GM19452 (cell line): Measurements from ENCODE around the gene HAPLN3.

Experiments used
- ATAC-seq: cut with Tn5 transposase; IDR thresholded peaks from one replicate; pipeline ENCODE4 v1.9.1; 2021; ENCODE audit not compliant: unreplicated experiment

Gene HAPLN3

DNA sequence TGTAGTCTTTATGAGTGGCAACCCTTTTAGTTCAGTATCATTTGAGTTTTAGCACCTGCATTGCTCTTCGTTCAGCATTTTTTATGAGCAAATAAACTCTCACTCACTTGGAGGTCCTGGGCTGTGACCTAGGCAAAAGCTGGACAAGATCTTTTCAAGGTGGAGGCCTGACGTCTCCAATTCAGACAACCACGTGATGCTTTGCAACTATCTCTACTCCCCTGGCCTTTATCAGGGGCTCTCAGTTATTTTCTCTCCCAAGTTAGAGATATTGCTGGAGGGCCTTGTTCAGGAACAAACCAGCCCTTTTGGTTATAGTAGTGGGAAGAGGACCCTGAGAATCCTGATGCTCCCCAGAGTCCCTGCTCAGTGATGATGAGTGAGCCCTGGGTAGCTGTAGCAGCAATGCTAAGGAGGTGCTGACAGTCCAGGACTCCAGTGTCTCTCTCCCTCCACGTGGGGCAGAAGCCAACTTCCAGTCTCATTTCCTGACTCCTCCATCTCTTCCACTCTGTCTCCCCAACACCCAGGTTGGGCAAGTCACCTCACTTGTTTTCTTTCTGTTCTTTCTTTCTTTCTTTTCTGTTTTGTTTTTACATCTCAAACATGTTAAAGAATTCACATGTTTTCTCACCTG lies 30.4 kb downstream of the HAPLN3 start:
- ATAC-seq, result no peak

DNA sequence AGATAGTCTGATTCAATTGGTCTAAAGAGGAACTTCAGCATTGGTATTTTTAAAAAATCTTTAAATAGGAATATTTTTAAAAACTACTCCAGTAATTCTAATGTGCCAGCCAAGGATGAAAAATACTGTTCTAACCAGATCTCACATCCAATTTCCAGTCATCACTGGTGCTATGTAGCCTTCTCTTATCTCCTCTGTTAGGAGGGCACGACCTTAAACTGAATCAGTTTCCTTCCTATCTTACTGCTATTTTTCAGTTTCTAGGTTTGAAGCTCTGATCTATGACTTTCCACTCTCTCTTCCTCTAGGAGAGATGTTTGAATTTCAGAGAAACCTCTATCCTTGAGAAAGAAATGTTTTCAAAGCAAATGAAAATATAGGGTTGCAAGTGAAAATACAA lies 31.9 kb downstream of the HAPLN3 start:
- no peak for ATAC-seq

DNA sequence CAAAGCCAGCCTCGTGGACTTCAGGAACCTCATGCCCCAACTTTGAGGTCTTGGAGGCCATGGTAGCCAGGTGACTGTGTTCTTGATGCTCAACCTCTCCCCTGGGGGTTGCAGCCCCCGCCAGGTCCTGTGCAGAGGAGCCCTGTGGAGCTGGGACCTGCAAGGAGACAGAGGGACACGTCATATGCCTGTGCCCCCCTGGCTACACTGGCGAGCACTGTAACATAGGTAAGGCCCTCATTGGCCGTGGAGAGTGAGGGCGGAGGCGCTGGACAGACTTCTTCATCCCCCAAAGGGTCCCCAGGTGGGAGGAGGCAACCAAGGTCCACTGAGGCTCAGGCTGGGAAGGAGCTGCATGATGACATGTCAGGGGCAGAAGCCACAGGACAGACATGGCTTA lies 35.1 kb downstream of the HAPLN3 start:
- no peak for ATAC-seq

DNA sequence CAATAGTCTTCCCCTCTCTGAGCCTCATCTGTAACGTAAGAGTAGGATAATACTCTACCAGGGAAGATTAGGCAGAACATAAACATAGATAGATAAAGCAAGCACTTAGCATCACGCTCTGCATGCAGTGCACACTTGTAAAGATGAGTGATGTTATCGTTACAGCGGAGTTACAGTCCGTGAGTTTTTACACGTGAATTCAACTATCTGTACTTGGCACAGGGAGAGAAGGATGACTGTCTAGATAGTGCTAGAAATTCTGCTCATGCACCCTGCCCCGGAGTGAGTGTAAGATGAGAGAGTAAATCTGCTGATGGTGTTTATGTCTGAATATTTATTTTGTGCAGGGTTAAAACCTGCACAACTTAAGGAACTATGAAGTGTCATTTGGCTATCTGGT lies 35.8 kb downstream of the HAPLN3 start:
- no peak for ATAC-seq

DNA sequence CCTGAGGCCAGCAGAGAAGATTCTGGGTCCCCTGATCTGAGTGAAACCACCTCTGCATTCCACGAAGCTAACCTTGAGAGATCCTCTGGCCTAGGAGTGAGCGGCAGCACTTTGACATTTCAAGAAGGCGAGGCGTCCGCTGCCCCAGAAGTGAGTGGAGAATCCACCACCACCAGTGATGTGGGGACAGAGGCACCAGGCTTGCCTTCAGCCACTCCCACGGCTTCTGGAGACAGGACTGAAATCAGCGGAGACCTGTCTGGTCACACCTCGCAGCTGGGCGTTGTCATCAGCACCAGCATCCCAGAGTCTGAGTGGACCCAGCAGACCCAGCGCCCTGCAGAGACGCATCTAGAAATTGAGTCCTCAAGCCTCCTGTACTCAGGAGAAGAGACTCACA lies 36.4 kb downstream of the HAPLN3 start:
- ATAC-seq, result no peak

DNA sequence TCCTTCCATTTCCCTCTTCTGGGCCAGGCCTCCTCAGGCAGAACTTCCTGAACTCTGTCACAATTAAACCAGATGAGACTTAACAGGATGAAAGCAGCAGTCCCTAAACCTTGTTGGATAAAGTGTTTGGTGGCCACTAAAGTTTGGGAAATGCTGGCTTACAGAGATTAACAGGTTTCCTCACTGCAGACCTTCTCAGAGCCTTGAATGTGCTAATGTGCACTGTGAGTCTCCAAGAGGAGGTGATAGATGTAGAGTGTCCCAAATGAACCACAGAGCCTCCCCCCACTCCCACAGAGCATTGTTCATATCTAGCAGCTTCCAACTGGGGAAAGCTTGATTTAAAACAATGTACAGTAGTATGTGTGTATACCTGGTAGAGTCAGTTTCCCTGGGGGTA lies 42.9 kb downstream of the HAPLN3 start:
- no peak for ATAC-seq

DNA sequence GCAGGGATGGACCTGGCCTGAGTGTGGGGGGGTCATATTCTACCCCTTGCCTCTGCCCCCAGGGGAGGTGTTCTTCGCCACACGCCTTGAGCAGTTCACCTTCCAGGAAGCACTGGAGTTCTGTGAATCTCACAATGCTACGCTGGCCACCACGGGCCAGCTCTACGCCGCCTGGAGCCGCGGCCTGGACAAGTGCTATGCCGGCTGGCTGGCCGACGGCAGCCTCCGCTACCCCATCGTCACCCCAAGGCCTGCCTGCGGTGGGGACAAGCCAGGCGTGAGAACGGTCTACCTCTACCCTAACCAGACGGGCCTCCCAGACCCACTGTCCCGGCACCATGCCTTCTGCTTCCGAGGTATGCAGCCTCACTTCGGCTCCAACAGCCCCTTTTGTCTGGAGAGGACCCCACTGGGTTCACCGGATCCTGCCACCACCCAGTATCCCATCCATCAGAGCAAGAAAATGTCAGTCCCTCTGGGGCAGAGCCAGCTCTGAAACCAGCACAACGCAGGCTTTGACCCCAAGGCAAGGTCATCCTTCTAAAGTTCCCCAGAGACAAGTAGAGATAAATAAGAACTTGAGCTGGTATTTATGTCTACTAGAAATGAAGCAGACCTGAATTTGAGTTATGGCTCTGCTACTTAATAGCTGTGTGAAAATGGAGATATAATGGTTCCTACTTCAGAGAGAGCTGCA lies 45.8 kb downstream of the HAPLN3 start:
- ATAC-seq, result no peak

DNA sequence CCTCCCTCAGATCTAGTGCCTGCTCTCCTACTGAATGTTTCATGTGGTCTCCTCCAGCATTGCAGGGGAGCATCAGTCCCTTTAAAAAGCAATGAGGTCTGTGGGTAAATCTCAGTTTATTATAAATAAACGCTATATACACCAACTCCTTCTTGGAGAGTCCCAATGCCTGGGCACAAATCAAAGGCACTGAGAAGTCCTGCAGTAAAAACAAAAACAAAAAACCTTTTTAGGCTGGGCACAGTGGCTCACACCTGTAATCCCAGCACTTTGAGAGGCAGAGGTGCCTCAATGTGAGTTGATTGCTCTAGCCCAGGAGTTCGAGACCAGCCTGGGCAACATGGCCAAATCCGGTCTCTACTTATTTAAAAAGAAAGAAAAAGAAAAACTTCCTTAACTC lies 47.1 kb downstream of the HAPLN3 start:
- ATAC-seq, result no peak

DNA sequence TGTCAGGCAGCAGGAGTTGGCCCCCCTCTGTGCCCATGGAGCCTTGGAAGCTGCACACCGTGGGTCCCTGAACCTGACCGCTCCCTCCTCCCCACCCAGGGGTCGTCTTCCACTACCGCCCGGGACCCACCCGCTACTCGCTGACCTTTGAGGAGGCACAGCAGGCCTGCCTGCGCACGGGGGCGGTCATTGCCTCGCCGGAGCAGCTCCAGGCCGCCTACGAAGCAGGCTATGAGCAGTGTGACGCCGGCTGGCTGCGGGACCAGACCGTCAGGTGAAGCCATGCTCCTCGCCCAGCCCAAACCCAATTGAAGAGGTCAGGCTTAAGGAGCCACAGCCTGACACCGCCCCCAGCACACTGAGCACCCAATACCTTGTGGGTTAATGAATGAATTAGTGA lies 48.2 kb downstream of the HAPLN3 start:
- no peak for ATAC-seq

DNA sequence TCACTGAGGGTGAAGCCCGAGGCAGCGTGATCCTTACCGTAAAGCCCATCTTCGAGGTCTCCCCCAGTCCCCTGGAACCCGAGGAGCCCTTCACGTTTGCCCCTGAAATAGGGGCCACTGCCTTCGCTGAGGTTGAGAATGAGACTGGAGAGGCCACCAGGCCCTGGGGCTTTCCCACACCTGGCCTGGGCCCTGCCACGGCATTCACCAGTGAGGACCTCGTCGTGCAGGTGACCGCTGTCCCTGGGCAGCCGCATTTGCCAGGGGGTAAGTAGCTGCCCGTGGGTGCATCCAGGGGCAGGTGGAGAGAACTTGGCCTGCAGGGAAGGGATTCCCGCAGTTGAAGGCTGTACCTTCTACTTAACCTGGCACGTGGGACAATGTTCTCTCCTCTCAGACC lies 49.7 kb downstream of the HAPLN3 start:
- ATAC-seq, result no peak

DNA sequence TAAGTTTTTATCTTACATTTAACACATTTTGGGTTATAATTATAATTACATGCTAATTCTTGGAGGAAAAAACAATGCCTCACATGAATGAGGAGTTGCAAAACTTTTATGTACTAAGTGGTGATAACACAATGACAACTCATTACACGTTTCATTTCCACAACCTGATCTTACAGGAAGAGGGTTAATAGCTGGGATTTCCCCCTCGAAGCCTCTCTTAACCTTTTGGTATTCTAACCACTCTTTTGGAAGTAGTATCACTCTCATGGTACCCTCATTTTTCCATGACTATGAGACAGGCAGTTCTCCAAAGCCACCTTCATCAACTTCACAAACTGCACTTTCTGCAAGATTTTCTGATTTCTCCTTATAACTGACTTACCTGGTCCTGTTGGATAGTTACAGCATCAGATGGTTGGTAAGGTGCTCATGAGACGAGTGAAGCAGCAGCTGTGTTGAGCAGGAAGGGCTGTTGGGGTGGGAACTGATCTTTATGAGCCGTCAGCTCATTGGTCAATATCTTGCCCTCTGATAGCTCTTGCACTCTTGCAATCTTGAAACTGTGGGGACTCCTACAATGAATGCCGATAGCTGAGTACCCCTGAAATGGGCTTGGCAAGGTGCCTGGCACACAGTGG lies 50.5 kb downstream of the HAPLN3 start:
- ATAC-seq, result no peak

DNA sequence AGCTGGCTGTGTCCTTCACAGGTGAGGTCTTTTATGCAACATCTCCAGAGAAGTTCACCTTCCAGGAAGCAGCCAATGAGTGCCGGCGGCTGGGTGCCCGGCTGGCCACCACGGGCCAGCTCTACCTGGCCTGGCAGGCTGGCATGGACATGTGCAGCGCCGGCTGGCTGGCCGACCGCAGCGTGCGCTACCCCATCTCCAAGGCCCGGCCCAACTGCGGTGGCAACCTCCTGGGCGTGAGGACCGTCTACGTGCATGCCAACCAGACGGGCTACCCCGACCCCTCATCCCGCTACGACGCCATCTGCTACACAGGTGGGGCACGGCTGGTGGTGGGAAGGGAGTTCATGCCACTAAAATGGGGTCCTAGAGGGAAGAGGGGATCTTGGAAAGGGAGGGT lies 52.0 kb downstream of the HAPLN3 start:
- no peak for ATAC-seq

DNA sequence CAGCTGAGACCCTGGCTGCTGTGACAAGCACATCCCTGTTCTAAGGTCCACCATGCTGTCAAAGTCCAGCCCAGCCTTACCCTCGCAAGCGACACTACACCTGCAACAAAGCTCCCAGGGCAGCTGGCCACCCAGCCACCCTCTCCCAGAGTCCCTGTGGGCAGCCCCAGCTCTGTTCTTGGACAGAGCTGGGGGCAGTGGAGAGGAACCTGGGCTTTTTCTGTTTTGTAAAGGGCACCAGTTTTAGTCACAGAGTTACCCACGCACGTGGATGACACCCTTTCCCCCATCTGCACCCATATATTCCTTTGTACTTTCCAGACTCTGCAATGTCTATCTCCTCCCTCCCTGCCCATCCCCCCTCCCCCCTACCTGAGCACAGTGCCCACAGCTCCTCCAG lies 53.2 kb downstream of the HAPLN3 start:
- ATAC-seq, result no peak

DNA sequence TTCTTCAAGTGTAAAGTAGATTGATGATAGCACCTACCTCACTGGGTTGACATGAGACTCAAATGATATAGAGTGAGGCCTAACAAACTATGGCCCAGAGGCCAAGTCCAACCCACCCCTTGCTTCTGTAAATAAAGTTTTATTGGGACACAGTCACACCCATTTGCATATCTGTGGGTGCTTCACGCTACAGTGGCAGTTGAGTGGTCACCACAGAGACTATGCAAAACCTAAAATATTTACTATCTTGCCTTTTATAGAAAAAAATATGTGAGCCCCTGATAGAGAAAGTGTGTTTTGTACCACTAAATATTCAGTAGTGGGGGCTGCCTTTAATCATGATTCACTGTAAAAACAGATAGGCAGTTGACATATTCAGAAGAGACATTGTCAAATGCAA lies 54.1 kb downstream of the HAPLN3 start:
- no peak for ATAC-seq

DNA sequence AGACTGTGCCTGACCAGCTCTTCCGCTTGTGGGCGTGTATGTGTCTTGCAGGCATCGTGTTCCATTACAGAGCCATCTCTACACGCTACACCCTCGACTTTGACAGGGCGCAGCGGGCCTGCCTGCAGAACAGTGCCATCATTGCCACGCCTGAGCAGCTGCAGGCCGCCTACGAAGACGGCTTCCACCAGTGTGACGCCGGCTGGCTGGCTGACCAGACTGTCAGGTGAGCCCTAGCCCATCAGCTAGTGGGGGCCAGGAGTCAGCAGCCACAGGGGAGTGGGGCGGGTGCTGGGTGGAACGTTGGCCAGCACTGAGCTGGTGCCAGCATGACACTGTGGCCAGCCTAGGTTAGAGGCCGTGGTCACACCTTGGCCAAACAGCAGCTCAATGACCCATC lies 55.4 kb downstream of the HAPLN3 start:
- no peak for ATAC-seq

DNA sequence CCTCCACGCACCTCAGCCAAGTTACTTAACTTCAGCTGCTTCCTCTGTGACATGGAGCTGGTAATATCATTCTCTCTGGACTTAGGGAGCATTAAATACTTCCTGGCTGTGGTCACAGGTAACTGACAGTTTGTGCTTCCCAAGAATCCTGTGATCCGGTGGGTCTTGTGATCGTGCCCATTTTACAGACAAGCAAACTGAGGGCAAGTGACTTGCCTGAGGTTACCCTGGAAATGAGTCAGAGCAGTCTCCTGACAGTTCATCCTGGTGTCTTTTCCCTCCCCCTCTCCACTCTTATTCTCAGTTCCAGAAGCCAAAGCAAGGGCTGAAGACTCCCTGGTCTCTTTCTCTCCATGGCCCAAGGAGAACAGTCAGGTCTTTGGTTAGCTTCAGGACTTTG lies 56.2 kb downstream of the HAPLN3 start:
- no peak for ATAC-seq

DNA sequence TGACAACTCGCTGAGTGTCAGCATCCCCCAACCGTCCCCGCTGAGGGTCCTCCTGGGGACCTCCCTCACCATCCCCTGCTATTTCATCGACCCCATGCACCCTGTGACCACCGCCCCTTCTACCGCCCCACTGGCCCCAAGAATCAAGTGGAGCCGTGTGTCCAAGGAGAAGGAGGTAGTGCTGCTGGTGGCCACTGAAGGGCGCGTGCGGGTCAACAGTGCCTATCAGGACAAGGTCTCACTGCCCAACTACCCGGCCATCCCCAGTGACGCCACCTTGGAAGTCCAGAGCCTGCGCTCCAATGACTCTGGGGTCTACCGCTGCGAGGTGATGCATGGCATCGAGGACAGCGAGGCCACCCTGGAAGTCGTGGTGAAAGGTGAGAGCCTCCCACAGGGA lies 56.7 kb downstream of the HAPLN3 start:
- ATAC-seq, result no peak

DNA sequence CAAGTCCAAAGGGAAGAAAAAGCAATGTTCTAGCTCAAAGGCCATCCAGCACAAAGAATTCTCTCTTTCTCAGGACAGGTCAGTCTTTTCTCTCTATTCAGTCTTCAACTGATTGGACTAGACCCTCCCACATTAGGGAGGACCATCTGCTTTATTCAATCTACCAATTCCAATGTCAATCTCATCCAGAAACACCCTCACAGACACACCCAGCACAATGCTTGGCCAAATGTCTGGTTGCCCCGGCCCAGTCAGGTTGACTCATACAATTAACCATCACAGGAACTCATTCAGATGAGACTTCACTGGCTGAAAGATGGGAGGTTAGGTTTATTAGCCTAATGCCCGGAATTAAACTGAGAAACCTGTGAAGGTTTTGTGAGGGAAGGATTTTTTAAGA lies 59.7 kb downstream of the HAPLN3 start:
- no peak for ATAC-seq

DNA sequence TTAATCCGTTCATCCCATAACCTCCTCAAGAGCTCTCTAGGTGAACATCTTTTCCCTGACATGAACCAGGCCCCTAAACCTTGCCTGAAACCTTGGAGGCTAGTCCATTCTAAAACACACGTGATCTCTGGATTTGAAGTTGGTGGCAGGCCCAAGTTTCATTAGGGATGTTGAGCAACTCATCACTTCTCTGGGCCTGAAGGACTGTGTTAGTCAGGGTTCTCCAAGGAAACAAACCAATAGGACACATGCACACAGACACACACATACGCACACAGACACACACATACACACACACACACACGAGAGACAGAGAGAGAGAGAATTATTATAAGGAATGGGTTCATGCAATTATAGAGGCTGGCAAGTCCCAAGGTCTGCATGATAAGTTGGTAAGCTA lies 60.2 kb downstream of the HAPLN3 start:
- no peak for ATAC-seq

DNA sequence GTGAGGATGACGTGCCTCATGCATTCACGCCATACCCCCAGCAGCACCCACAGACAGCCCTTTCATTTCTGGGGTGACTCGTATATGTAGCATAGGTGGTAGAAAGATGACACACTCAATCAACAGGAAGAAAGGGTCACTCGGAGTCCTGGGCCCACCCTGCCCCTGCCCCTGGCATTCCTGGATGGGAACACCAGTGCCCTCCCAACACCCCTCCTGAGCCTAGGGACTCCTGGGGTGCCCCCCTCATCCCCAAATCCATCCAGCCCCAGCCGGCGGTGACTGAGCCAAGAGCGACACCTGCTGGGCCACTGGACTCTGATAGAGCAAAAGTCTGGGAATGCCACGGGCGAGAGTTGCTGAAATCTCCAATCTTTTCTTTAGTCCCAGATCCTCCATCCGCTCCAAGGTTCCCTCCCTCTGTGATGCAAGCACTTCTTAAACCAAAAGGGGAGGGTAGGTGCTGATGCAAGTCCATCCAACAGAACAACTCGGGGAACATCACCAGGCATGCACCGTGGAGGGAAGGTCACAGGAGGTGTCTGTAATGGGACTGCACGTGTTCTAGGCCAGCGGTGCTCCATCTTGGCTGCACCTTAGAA lies 61.0 kb downstream of the HAPLN3 start:
- ATAC-seq, result no peak

DNA sequence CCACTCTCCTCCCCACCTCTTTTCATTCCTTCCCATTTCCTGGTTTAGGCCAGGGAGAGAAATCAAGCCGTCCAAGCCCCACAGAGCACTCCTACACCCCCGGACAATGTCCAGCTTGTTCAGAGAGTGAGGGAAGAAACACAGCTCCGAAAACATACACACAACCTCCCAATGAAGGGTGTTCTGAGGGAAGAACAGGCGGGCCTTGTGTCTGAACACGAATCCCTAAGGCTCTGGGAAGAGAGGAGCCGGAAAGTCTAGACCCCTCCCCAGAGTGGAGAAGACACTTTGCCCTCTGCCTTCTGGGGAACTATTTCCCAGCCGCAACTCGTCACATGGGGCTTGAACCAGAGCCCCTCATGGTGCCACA lies 61.6 kb downstream of the HAPLN3 start:
- ATAC-seq, result no peak
